Subcutaneous adipose tissue (tissue), 4 donors: Measurements from ENCODE around the gene TRIM4. TPM values are rescaled to one million over a fixed set of nuclear protein-coding genes. Genes with fewer than 3 reads are reported as not detected.

Experiments used
- total RNA-seq, 4 donors: library from RNA; depleted of rRNA; stranded (reverse); fragments of >200 nt; gene quantifications; one replicate each; pipeline ENCODE4 v1.1.0, GENCODE V29; 2016
- TF ChIP-seq, protein P1 (sequence below): fragments of 450-650 bp; IDR thresholded peaks from one replicate; pipeline ENCODE4 v1.5.1; 2016; ENCODE audit warnings: low read depth, mild to moderate bottlenecking, control low read depth, antibody characterized with exemption, moderate library complexity

Gene TRIM4
- total RNA-seq, 4 donors from 2014 or later, result 33.5 to 50.5 (median 42.0) TPM

DNA sequence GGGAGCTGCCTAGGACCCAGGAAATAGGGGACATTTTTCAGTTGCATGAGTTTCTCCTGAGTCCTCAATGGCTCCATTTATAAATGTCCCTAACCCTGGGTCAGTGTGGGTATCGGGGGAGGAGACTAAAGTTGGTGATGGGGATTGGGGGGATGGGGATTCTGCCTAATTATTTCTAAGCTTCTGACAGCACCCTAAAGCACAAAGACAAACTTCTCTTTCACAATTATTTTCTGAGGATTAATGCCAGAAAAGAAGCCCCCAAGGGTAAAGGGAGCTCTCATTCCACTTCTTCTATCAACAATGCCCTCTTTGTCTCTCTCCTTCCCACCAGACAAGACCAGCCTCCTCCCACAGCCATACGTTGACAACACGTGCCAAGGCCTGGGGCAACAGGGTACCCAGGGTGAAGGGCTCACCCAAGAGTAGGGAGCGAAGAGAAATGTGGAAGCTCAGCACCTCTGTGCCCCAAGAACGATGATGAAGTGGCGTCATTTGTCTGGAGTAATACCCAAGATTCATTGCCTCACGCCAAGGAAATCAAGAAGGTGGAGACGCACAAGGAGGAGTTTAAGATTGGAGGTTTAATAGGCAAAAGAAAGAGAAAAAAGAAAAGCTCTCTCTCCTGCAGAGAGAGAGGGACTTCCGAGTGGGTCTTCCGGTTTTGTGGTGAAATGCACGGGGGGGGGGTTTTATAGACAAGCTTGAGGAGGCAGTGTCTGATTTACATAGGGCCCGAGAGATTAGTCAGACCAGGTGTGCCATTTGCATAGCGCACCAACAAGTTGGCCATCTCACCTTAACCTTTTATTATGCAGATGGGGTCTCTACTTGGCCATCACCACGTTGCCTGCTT, 24.5 kb upstream of the TRIM4 start:
- TF ChIP-seq, protein P1, sequence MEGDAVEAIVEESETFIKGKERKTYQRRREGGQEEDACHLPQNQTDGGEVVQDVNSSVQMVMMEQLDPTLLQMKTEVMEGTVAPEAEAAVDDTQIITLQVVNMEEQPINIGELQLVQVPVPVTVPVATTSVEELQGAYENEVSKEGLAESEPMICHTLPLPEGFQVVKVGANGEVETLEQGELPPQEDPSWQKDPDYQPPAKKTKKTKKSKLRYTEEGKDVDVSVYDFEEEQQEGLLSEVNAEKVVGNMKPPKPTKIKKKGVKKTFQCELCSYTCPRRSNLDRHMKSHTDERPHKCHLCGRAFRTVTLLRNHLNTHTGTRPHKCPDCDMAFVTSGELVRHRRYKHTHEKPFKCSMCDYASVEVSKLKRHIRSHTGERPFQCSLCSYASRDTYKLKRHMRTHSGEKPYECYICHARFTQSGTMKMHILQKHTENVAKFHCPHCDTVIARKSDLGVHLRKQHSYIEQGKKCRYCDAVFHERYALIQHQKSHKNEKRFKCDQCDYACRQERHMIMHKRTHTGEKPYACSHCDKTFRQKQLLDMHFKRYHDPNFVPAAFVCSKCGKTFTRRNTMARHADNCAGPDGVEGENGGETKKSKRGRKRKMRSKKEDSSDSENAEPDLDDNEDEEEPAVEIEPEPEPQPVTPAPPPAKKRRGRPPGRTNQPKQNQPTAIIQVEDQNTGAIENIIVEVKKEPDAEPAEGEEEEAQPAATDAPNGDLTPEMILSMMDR, result no peak

GRCh38 chr7:99938296-99938695, 19.0 kb upstream of the TRIM4 start:
- TF ChIP-seq, protein P1, result no peak

GRCh38 chr7:99930376-99930775, 11.0 kb upstream of the TRIM4 start:
- TF ChIP-seq, protein P1, result no peak

DNA sequence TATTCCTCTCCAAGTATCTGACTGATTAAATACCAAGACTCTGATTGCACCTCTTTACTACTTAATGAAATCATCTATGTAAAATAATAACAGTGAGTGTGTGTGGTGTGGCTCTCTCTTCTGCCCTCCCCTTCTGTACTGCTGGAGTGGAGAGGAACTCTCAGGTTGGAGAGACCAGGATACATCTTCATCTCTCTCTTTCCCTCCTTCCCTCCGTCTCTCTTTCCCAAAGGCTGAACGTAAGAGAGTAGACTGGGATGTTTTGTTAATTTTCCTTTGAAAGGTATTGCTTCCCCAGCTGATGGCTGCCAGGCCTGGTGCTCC, 10.4 kb upstream of the TRIM4 start:
- TF ChIP-seq, protein P1, result no peak

GRCh38 chr7:99928994-99929729, 9.8 kb upstream of the TRIM4 start, which contains the start of gene GJC3:
TSS of gene GJC3 (minus strand) at chr7:99929620. CDS start at chr7:99929620, 0 bp downstream.
- TF ChIP-seq, protein P1, result no peak

DNA sequence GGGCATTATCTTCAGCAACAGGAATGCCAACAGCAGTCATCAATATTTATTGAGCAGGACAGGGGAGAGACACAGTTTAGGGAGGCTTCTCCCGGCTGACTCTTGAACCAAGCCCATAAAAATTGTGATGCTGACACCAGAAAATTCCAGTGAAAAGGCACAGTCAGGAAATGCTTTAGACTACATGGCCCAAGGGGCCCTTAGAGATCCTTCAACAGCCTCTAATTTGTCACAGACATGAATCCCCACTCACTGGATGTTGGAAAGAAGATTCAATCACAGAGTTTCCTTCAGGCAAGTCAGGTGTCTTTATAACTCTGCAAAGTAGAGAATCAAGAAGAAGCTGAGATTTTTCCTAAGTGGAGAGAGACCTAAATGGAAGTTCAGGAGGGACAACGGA, 8.9 kb upstream of the TRIM4 start:
- TF ChIP-seq, protein P1, result no peak

GRCh38 chr7:99927536-99927935, 8.2 kb upstream of the TRIM4 start:
- TF ChIP-seq, protein P1, result no peak
